Activated T-cell treated with anti-CD3 and anti-CD28 coated beads for 4 hours (primary cell): ENCODE results near the gene CELF1.

Source experiments
- DNase-seq: peaks from one replicate; pipeline ENCODE4 v3.0.0-alpha.2; 2020

CELF1 gene

DNA sequence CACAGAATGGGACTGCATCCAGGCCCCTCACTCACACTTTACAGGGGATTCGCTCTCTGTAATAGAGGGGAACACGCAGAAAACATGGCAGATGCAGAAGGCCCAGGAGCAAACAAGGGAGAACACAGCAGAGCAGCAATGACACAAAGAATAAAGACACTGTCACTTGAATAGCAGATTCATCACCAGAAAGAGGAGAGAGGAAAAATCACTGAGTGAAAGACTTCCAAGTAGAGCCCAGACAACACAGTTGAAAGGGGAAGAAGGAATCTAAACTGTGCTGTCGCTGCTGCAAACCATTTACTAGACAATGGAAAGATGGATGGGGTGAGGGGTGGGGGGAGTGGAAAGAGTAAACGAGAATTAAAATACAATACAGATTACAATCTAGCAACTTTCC lies 75.2 kb downstream of the CELF1 start:
- DNase-seq, result no peak

DNA sequence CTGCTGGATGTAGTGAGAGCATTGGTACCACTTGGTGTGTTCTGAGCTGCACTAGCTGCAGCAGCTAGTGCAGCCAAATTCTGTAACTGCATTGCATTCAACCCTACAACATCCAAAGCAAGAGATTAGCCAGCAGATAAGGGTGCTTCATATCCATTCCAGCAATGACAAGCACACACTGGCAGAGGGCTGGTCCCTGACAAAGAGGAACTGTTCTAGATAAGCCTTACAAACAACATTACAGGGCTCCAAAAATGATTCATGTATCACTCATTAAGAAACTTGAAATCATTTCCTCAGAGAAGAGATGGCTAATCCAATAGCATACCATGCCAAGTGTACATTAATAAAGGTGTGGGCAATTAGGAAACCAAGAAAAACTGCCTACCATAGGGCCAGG lies 75.6 kb downstream of the CELF1 start:
- DNase-seq, result no peak

GRCh38 chr11:47470671-47471070 lies 82.3 kb downstream of the CELF1 start:
- DNase-seq, result no peak

- no peak for DNase-seq
Observed at GRCh38 chr11:47469361-47470179, 83.4 kb downstream of the CELF1 start.

- no peak for DNase-seq
Observed at GRCh38 chr11:47468598-47469214, 84.2 kb downstream of the CELF1 start.

- no peak for DNase-seq
Observed at GRCh38 chr11:47467357-47467756, 85.6 kb downstream of the CELF1 start.

GRCh38 chr11:47466701-47467250 lies 86.2 kb downstream of the CELF1 start:
- no peak for DNase-seq

DNA sequence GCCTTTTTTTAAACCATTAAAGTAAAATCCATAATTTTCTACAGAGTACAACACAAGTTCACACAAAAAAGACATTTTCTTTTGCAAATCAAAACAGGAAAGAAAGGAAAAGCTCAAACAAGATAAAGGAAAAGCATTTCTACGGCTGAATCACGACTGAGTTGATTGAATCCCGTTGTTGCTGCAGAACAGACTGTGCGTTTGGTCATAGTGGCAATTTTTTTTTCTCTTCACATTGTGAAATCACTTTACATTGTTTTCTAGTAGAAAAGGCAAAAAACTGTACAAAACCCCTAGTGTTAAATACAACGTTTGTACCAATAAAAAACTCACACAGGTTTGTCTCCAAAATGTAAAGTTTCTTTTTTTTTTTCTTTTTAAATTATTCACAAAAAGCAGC lies 86.7 kb downstream of the CELF1 start:
- DNase-seq, result no peak

DNA sequence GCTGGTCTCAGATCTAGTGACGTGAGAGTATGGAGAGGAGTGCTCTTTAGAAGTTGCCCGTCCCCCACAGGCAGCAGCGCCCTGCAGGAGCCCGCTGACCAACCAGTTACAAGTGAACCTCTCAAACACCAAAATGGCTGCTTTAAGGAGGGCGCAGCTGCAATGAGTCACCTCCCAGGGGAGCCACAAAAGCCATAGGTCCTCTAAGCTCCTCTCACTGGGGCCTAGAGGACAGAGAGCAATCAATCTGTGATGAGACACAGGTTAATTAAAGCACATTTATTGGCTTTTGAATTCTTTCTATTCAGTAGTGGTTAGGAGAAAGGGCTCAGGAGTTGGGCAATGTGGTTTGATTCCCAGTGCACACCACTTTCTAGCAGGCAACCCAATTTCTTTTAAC lies 88.4 kb downstream of the CELF1 start:
- DNase-seq, result no peak

- no peak for DNase-seq
Observed at GRCh38 chr11:47461876-47462275, 91.1 kb downstream of the CELF1 start.

GRCh38 chr11:47460571-47461235 lies 92.2 kb downstream of the CELF1 start:
- no peak for DNase-seq

DNA sequence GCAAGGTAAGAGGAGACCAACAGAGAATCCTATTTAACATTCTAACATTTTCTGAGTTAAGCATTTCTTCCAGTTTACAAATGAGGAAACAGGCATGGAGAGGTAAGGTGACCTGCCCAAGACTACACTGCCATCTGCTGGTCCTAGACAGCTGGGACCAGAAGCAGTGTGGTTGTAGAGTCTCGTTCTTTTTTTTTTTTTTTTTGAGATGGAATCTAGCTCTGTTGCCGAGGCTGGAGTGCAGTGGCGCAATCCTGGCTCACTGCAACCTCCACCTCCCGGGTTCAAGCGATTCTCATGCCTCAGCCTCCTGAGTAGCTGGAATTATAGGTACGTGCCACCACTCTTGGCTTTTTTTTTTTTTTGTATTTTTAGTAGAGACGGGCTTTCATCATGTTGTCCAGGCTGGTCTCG lies 98.7 kb downstream of the CELF1 start:
- DNase-seq, result peak; percentile 45

DNA sequence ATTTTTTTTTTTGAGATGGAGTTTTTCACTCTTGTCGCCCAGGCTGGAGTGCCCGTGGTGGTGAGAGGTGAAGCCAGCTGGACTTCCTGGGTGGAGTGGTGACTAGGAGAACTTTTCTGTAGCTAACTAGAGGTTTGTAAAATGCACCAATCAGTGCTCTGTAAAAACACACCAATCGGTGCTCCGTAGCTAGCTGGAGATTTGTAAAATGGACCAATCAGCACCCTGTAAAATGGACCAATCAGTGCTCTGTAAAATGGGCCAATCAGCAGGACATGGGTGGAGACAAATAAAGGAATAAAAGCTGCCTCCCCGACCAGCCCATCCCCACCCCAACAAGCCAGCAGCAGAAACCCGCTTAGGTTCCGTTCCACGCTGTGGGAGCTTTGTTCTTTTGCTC lies 99.6 kb downstream of the CELF1 start:
- no peak for DNase-seq

GRCh38 chr11:47451990-47452389 lies 100.9 kb downstream of the CELF1 start:
- no peak for DNase-seq

- no peak for DNase-seq
Observed at GRCh38 chr11:47451436-47451835, 101.5 kb downstream of the CELF1 start.

- DNase-seq, result no peak
Observed at GRCh38 chr11:47449541-47449940, 103.4 kb downstream of the CELF1 start.

DNA sequence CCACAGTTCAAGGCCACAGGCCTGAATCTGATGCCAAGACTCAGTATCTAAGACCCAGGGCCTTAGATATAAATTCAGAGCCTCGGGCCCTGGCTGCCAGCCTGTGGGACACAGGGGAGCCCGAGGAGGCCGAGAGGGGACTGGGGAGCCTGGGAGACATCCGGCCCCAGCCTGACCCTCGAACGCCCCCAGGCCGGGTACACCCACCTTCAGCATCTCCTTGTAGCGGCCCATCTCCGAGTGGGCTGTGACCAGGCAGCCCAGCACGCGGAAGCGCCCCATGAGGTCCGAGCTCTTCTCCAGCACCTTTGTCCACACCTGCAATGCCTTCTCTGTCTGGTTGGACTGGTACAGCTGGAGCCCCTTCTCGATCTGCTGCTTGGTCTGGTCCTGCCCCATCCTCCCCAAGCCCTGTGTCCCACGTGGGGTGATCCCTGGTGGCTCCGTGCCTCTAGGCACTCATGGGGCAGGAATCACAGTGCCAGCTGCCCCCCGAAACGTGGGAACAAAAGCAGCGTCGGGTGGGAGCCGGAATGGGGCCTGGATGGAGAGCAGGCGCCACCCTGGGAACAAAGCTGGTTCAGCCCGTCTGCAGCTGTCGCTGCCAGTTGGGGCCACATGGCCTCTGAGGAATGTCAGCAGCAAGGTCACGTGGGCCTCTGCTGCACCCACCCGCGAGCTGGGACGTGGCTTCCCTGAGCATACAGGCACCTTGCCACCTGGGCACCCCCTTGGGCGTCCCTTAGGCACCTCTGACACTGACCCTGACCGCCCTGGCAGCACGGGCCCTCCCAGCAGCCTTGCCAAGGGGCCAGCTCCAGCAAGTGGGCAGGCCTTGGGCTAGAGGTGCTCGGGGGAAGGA lies 104.1 kb downstream of the CELF1 start, which contains the start of gene RAPSN:
Gene RAPSN, minus strand, starts transcription at position 571 of the 862 bp plus-strand sequence. Its CDS starts 172 bp downstream, at position 399.
- DNase-seq, result no peak

- no peak for DNase-seq
Observed at GRCh38 chr11:47447906-47448305, 105.0 kb downstream of the CELF1 start.

DNA sequence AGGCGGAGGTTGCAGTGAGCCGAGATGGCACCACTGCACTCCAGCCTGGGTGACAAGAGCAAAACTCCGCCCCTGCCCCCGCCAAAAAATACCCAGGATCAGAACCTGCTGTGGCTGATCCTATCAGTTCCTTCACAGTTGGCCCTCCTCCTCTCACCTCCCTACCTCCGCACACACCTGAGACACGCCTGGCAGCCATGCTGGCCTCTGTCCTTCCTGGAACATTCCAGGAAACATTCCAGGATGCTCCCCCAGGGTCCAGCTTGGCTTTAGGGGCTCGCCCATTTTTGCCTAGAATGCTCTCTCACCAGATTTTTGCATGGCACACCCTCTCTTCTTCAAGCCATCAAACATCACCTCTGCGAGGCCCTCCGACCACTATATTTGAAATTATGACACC lies 106.1 kb downstream of the CELF1 start:
- no peak for DNase-seq

DNA sequence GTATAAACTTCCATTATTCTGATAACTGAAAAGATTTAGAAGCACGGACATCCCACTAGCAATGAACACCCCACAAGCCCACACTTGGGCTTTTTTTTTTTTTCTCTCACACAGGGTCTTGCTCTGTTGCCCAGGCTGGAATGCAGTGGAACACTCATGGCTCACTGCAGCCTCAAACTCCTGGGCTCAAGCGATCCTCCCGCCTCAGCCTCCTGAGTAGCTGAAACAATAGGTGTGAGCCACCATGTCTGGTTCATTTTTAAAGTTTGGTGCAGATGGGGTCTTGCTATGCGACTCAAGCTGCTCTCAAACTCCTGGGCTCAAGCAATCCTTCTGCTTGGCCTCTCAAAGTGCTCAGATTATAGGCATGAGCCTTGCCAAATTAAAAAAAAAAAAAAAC lies 107.1 kb downstream of the CELF1 start:
- DNase-seq, result no peak

GRCh38 chr11:47443817-47444216 lies 109.1 kb downstream of the CELF1 start:
- no peak for DNase-seq

- no peak for DNase-seq
Observed at GRCh38 chr11:47443028-47443700, 109.8 kb downstream of the CELF1 start.
